Spleen (tissue), 7 donors: ENCODE measurements around the gene SYT3.

ENCODE experiments used
- CTCF ChIP-seq, 11 experiments: fragments of 200-600 bp in 7 of 11; fragments of 450-650 bp in 4 of 11; sonication (generic) in 4 of 11; IDR thresholded peaks in 8 of 11; conservative IDR thresholded peaks in 3 of 11; 1 replicate in 7 of 11; 2 replicates in 4 of 11; pipeline versions ENCODE4 v1.4.0 to v1.8.0; 2016 to 2021; ENCODE audit warnings: antibody characterized with exemption in 11 of 11, inconsistent platforms in 4 of 11, mild to moderate bottlenecking in 1 of 11
- POLR2A ChIP-seq, 3 donors: fragments of 450-650 bp; IDR thresholded peaks; one replicate each; pipeline ENCODE4 v1.5.1; 2017; ENCODE audit warnings: antibody characterized with exemption in 3 of 3, mild to moderate bottlenecking in 1 of 3
- POLR2AphosphoS5 ChIP-seq, 3 donors: sonication (generic); formaldehyde crosslinking; IDR thresholded peaks; one replicate each; pipeline ENCODE4 v1.5.1; 2017; ENCODE audit warnings: antibody characterized with exemption in 3 of 3
- donor health status: DM: no; HTN: no; CAD: no; lungs with moderate emphysema.
- donor health status: DM: no; HTN: no; CAD: no.
- donor health status: DM: no; HTN: no; CAD: no.

GRCh38 chr19:50644315-50644915 is 4.7 kb upstream of the SYT3 start:
- TF ChIP-seq POLR2A (IDR thresholded peaks at IDR 0.05): no peak
- TF ChIP-seq POLR2AphosphoS5 (IDR thresholded peaks at IDR 0.05): no peak
- no peak for TF ChIP-seq CTCF (IDR thresholded peaks at IDR 0.05 in 8 of 11, conservative IDR thresholded peaks at IDR 0.05 in 3 of 11)
